NCI-H146 (cell line): ENCODE results near the gene SLC6A12.

ENCODE experiments used
- DNase-seq: peaks from one replicate; lab custom pipeline; 2025; lab: John Stamatoyannopoulos, UW

Gene SLC6A12

DNA sequence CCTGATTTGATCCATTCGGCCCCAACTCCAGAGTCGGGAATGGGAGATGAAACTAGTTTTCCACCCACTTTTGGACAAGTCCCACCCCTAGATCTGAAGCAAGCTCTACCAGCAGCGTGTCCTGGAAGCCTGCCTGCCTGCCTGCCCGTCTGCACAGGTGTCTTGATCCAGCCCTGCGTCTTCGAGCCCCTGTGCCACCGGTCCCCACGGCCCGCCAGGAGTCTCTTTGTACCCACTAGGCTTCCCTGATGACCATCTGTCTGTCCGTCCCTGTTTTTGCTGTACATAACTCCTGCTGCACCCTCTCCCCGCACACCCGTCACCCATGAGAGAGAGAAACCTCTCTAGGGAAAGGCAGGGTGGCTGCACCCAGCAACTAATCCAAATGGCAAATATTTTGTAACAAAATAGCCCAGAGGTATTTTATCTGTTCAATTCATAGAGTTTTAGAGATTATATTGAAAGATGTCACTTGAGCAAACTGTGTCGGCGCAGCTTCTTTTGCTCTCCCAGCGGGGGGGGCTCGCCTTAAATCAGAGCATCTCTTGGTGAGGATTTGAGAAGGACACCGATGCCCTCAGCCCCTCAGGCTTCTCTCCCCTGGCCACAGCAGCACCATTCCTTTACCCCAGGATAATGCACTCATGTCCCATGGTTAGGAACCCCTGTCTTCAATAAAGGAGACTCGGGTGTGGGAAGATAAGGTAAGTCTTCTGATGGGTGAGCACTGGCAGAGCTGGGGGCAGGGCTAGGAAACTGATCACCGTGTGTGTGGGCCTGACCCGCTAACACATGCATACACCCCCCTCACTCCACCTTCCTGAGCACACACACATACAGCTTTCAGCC, 35.8 kb downstream of the SLC6A12 start:
- DNase-seq: no peak

- DNase-seq: no peak
These were observed 36.5 kb downstream of the SLC6A12 start for GRCh38 chr12:177336-177979.

DNA sequence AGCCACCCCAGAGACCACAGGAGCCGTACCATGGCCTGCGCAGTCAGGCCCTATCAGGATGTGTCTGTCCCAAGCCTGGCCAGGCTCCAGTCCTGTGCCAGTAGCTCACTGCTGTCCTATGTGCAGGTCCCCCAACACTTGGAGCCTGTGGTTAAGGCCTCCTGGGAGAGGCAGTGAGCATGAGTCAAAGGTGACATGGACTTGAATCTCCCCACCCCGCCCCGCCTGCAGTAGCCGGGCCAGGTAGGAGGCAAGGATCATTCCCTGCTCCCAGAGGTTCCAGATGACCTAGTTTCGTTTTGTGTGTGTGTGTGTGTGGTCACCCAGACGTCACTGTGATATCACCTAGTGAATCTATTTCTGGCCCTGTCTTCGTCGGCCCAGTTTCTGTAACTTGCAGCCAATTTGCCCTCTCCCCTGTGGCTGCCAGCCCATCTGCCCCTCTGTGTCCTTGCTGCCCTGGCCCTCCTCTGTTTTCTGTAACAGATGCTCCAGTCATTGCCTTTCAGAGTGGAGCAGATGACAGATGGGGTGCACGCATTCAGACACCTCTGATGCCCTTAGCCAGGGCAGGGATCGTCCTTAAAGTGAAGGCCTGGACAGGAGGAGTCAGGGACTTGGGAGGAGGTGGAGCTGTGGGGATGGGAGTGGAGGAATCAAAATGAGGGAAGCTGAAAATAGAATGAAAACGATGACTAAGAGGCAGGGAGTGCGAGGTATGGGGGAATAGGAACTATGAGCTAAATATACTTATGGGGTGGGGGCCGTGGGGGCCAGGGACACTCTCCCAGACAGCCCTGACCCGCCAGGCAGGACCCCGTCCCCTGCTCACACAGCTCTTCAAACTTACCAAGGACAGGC, 37.4 kb downstream of the SLC6A12 start:
- no peak for DNase-seq

DNA sequence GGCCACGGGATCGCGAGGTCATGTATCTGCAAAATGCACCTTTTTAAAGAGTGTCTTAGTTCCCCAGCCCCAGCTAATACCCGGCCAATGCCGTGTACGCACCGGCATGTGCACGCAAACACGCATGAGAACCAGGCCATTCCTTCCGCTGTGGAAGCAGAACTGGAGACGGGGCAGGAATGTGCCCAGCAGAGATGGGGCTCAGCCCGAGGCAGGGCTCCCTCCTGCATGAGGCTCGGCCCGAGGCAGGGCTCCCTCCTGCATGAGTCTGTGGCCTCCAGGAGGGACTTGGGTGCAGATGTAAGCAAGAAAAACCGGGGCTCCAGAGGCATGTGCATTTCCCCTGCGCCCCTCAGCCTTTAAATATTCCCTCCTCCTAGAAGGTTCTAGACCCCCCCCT, 38.2 kb downstream of the SLC6A12 start:
- no peak for DNase-seq

- no peak for DNase-seq
These were observed 38.7 kb downstream of the SLC6A12 start for GRCh38 chr12:175250-175649.

DNA sequence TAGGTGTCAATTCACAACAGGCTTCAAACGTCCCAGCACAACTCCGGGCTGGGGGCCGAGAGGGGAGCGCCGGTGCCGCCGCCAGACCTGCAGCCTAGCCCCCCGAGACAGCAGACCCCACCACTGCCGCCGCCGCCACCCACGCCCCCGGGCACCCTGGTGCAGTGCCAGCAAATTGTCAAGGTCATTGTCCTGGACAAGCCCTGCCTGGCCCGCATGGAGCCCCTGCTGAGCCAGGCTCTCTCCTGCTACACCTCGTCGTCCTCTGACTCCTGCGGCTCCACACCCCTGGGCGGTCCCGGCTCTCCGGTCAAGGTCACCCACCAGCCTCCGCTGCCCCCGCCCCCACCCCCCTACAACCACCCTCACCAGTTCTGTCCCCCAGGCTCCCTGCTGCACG, 39.4 kb downstream of the SLC6A12 start:
- peak; percentile 27 for DNase-seq

DNA sequence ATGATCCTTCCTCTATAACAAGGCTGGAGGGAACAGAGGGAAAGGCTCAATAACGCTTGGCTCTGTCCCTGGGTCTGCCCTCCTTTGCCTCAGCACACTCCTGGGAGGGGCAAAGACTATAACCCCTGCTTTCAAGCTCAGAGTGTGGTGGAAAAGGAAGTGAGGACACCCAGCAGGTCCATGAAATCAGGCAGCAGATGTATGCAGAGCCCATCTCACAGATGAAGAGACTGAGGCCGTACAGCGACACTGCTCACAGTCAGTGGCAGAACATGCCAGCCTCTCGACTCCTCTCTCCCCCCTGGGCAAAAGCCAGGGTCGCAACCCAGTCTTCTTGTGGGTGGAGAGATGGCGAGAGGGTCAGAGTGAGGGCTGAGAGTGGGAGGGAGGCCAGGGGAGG, 39.8 kb downstream of the SLC6A12 start:
- DNase-seq: no peak

- no peak for DNase-seq
These were observed 41.2 kb downstream of the SLC6A12 start for GRCh38 chr12:172732-173161.

DNA sequence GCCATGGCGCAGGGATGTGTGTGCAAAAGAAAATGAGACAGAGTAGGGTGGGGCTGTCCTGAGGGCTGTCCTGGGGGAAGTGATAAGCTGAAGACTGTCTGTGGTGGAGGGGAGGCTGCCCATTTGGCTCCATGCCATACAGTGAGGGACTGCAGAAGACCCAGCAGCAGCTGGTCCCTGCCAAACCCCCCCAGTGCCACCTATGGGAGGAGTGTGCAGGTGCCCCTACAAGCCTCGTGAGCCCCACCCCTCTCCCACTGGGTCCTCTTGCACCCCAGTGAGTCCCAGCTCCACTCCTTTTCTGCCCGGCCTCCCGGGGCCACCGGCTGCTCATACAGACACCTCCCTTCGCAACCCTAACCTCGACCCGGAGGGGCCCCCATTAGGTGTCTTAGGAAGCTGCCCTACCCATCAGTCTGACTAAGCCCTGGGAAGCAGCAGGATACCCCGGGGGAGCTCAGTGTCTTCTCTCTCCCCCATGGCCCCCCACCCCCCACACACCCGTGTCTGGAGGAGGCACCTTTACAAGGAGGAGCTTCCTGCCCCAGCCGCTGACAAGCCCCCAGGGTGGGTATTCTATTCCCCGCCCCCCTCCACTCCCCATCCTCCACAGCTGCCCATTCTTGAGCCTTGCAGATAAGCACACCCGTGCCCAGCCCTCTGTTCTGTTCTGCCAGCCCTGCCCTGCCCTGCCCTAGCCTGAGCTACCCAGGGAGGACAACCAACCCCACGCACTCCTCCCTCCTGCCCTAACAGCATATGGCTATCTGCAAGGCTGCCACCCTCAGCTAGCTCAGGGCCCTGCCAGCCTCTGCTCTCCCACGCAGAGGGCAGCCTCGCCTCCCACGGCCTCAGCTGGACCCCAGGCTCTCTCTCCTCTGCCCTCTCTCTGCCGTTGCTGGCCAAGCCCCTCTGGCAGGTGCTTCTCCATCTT, 41.9 kb downstream of the SLC6A12 start:
- peak; percentile 63 for DNase-seq

GRCh38 chr12:171276-171675, 42.7 kb downstream of the SLC6A12 start:
- no peak for DNase-seq

GRCh38 chr12:170371-171225, 43.4 kb downstream of the SLC6A12 start:
- DNase-seq: no peak

GRCh38 chr12:169528-170370, 44.2 kb downstream of the SLC6A12 start:
- no peak for DNase-seq

DNA sequence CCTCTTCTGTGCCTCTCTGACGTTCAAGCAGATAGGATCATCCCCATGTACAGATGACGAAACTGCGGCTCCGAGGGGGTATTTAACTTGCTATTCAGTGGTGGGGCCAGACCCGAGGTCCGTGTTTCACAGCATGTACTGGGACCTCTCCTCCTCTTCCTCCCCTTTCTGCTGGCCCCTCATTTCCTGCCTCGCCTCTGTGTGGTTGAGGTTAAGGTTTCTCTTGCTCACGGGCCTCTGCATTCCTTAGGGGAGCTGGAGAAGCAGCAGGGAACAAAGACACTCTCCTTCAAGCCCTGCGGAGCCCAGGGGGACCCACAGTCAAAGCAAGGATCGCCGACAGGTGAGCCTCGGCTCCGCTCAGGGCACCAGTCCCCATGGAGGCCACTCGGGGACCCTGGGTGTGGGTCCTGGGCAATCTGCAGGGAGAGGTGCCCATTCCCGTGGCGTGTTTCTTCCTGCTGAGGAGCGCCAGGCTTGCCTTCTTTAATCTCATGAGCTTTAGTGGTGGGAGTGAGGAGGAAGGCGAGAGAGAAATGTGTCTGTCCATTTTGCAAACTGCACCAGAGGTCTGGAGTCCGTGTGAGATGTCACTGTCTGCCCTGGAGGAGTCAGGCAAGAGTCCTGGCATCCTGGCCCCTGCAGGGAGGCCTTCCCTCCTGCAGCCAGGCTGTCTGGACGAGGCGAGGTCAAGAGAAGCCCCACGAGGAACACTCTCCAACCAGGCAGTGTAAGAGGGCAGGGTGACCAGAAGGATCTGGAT, 45.0 kb downstream of the SLC6A12 start:
- DNase-seq: no peak

DNA sequence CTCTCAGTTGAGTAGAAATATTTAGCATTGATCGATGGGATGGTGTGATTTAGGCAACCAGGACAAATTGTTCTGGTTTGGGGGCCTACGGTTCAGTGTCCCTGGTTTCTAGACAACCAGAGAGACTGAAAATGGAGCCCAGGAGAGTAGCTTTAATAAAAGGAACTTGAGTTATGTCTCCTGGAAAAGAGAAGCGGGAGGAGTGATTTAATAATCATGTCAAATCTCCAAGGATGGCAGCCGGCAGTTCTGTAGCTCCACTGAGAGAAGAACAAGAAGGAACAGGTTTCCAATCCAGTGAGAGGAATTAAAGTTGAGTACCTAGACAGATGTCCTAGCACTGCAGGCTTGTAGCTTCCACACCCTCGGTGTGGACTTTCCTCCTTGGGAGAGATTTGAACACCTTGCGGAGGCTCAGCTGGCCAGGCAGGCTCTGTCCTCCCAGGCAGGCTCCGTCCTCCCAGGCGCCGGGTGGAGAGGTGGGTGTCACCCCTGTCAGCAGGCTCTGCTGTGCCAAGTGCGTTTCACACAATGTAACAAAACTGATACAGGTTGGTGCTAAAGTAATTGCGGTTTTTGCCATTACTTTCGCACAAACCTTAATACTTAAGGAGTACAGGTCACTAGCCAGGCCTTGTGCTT, 45.9 kb downstream of the SLC6A12 start:
- DNase-seq: no peak

DNA sequence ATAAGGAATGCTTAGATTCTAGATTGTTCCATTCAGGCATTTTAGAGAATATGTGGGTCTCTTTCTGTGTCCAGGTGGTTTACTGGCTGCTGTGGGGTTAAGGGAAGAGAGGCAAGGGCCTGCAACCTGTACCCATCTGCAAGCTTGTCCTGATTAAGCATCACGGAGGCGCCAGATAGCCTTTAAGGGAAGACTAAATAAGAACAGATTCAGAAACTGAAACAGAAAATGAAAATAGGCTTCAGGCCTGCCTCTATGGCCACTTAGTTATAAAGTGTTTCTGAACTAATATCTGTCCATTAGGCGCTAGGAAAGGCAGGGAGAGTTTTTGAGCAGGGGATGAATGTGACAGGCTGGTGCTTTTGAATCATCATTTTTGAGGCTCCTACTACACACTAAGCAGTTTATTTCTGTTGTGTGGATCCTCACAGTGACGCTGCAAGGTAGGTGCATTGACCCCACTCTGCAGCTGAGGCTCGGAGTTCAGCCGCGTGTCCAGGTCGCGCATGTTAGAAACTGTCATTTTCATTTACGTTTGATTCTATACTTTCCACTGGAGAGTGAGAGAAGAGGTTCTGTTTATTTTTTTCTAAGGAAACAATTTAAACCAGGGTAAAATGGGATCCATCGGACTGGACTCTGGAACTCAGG, 47.4 kb downstream of the SLC6A12 start:
- no peak for DNase-seq

- DNase-seq: no peak
These were observed 48.0 kb downstream of the SLC6A12 start for GRCh38 chr12:165862-166368.

DNA sequence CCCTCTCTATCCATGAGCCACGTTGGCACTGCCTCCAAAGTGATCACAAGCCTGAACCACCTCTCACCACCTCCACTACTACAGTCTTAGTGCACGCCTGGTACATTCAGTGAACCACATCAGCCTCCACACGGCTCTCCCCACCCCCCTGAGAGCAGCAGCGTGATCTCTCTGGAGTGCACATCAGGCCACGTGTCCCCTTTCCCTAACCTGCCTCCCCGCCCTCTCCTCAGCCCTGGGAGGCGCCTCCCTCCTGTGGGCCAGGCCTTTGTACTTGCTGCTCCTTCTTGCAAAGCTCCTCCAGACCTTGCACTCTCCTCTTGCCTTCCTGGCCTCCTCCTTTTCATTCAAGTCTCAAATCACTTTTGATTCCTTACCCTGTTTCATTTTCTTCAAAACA, 49.8 kb downstream of the SLC6A12 start:
- no peak for DNase-seq
